ENCODE data around the gene FHL5.
A peak's percentile ranks its signal among the peaks of the same experiment; 100 is the strongest.

FHL5 gene

GRCh38 chr6:96608074-96608473 is 45.1 kb downstream of the FHL5 start:
- H3K4me3 ChIP-seq, result no peak overlapping the region
- TF ChIP-seq CTCF (IDR thresholded peaks at IDR 0.05), result no peak
- peak overlapping the region; percentile 71 to 77 for H3K27ac ChIP-seq
- no peak for DNase-seq (ENCODE audit: low spot score)

- no peak for TF ChIP-seq CTCF (IDR thresholded peaks at IDR 0.05)
- H3K27ac ChIP-seq, result no peak overlapping the region
- no peak overlapping the region for H3K4me3 ChIP-seq
- DNase-seq (ENCODE audit: low spot score), result no peak
Observed at GRCh38 chr6:96610019-96610418, 47.1 kb downstream of the FHL5 start.

GRCh38 chr6:96611342-96611991 is 48.5 kb downstream of the FHL5 start:
- Histone ChIP-seq H3K27ac (peak overlapping the region in 1 of 2 donors; percentile 41), H3K4me3 (no peak overlapping the region)
- TF ChIP-seq CTCF (IDR thresholded peaks at IDR 0.05), result no peak
- DNase-seq (ENCODE audit: low spot score), result no peak

GRCh38 chr6:96613291-96613999 is 50.5 kb downstream of the FHL5 start:
- TF ChIP-seq CTCF (IDR thresholded peaks at IDR 0.05), result no peak
- Histone ChIP-seq H3K27ac (peak overlapping the region in 1 of 2 donors; percentile 47), H3K4me3 (no peak overlapping the region)
- no peak for DNase-seq (ENCODE audit: low spot score)

- H3K27ac ChIP-seq, result peak overlapping the region; percentile 25 to 73
Observed at GRCh38 chr6:96620851-96621250, 57.9 kb downstream of the FHL5 start.

GRCh38 chr6:96621983-96622382 is 59.1 kb downstream of the FHL5 start:
- no peak for TF ChIP-seq CTCF (IDR thresholded peaks at IDR 0.05)
- Histone ChIP-seq H3K4me3 (no peak overlapping the region), H3K27ac (peak overlapping the region in 1 of 2 donors; percentile 73)
- no peak for DNase-seq (ENCODE audit: low spot score)

More at GRCh38 chr6:96620851-96621250, 57.9 kb downstream of the FHL5 start:
- TF ChIP-seq CTCF (IDR thresholded peaks at IDR 0.05), result no peak
- no peak for DNase-seq (ENCODE audit: low spot score)
- no peak overlapping the region for H3K4me3 ChIP-seq

GRCh38 chr6:96624957-96625356 is 62.0 kb downstream of the FHL5 start:
- no peak overlapping the region for H3K27ac ChIP-seq
- TF ChIP-seq CTCF (IDR thresholded peaks at IDR 0.05), result no peak
- no peak for DNase-seq (ENCODE audit: low spot score)
- H3K4me3 ChIP-seq, result no peak overlapping the region

All from coronary artery (tissue), 2 donors.